H1 (cell line): Measurements from ENCODE around the gene CHD1L. TPM values are rescaled to one million over a fixed set of nuclear protein-coding genes. Genes with fewer than 3 reads are reported as not detected.
A peak's percentile ranks its signal among the peaks of the same experiment; 100 is the strongest.

Experiments used
- CTCF ChIA-PET: fragments of 300-600 bp; sonication (Branson Sonifier 250); formaldehyde crosslinking; loops from one replicate; lab custom pipeline; 2021; ENCODE audit not compliant: partially characterized antibody; lab: Charles Lee
- POLR2A ChIA-PET: fragments of 300-600 bp; sonication (Branson Sonifier 250); formaldehyde crosslinking; loops from one replicate; lab custom pipeline; 2021; ENCODE audit warnings: inconsistent platforms; ENCODE audit not compliant: partially characterized antibody; lab: Charles Lee
- DNase-seq, 2 experiments: peaks; one replicate each; pipeline versions ENCODE4 v3.0.0 to v3.0.0-alpha.2; 2010 to 2022; ENCODE audit warnings: low spot score in 2 of 2, low read depth in 1 of 2, mixed read lengths in 1 of 2
- FAIRE-seq: peaks from 2 replicates; lab custom pipeline; 2011; peaks lifted over from hg19 to GRCh38; lab: Jason Lieb, UNC
- H2AFZ ChIP-seq: 2 replicates; pipeline ENCODE4 v1.8.1; 2012; ENCODE audit warnings: low read length, inconsistent platforms
- H2AK5ac ChIP-seq: 2 replicates; pipeline ENCODE4 v1.6.1; 2013; ENCODE audit warnings: low read depth, low read length
- H2BK120ac ChIP-seq: replicated peaks from 2 replicates; pipeline ENCODE3; 2013; ENCODE audit warnings: low read depth, low read length, inconsistent platforms
- H2BK12ac ChIP-seq: 2 replicates; pipeline ENCODE4 v1.6.1; 2013; ENCODE audit warnings: low read depth, low read length
- H2BK15ac ChIP-seq: 2 replicates; pipeline ENCODE4 v1.6.1; 2013; ENCODE audit warnings: low read length
- H2BK20ac ChIP-seq: 2 replicates; pipeline ENCODE4 v1.6.1; 2013; ENCODE audit warnings: low read length
- H2BK5ac ChIP-seq: 2 replicates; pipeline ENCODE4 v1.6.1; 2013; ENCODE audit warnings: low read depth, low read length
- H3K14ac ChIP-seq: 2 replicates; pipeline ENCODE4 v1.6.1; 2013; ENCODE audit warnings: inconsistent platforms; ENCODE audit not compliant: insufficient read length
- H3K18ac ChIP-seq: 2 replicates; pipeline ENCODE4 v1.6.1; 2013; ENCODE audit warnings: low read length; ENCODE audit errors: extremely low read depth
- H3K23ac ChIP-seq: 2 replicates; pipeline ENCODE4 v1.6.1; 2013; ENCODE audit warnings: inconsistent platforms; ENCODE audit not compliant: insufficient read length
- H3K23me2 ChIP-seq: 2 replicates; pipeline ENCODE4 v1.6.1; 2013; ENCODE audit warnings: low read depth, low read length
- H3K27ac ChIP-seq: 2 replicates; pipeline ENCODE4 v1.6.1; 2011; ENCODE audit warnings: low read depth, low read length, inconsistent platforms
- H3K27me3 ChIP-seq, 4 experiments: replicated peaks in 1 of 4; 1 replicate in 1 of 4; 2 replicates in 3 of 4; pipeline versions ENCODE4 v1.6.1 to v1.8.1; 2011 to 2013; ENCODE audit warnings: low read length in 3 of 4, mild to moderate bottlenecking in 3 of 4, inconsistent platforms in 2 of 4, mixed read lengths in 2 of 4, moderate library complexity in 1 of 4; ENCODE audit not compliant: control insufficient read depth in 3 of 4, insufficient read depth in 3 of 4; ENCODE audit errors: extremely low read depth in 1 of 4
- H3K36me3 ChIP-seq, 4 experiments: 2 replicates each; pipeline versions ENCODE4 v1.6.1 to v1.8.1; 2011 to 2013; ENCODE audit warnings: mild to moderate bottlenecking in 4 of 4, low read length in 3 of 4, moderate library complexity in 2 of 4, control low read depth in 1 of 4, inconsistent platforms in 1 of 4; ENCODE audit not compliant: insufficient read depth in 4 of 4, control insufficient read depth in 2 of 4
- H3K4ac ChIP-seq: replicated peaks from 2 replicates; pipeline ENCODE3; 2013; ENCODE audit warnings: low read length, low read depth, mixed read lengths, inconsistent platforms; ENCODE audit not compliant: insufficient read length
- H3K4me1 ChIP-seq, 4 experiments: replicated peaks in 1 of 4; 1 replicate in 1 of 4; 2 replicates in 3 of 4; pipeline versions ENCODE4 v1.6.1 to v1.8.1; 2011 to 2013; ENCODE audit warnings: low read length in 3 of 4, inconsistent platforms in 2 of 4, mixed read lengths in 1 of 4; ENCODE audit not compliant: insufficient read depth in 4 of 4, control insufficient read depth in 3 of 4
- H3K4me2 ChIP-seq, 2 experiments: 2 replicates each; pipeline versions ENCODE4 v1.6.1 to v1.8.1; 2011 to 2013; ENCODE audit warnings: low read depth in 2 of 2, low read length in 2 of 2, control low read depth in 1 of 2, inconsistent platforms in 1 of 2, mild to moderate bottlenecking in 1 of 2; ENCODE audit not compliant: insufficient read depth in 1 of 2
- H3K4me3 ChIP-seq, 4 experiments: fragments of 200-600, 300-600 bp in 1 of 4; sonication (generic), shearing (Covaris generic), sonication (Bioruptor Twin) in 1 of 4; 2 replicates each; pipeline versions ENCODE4 v1.5.1 to v1.8.1; 2011 to 2016; ENCODE audit warnings: low read length in 4 of 4, low read depth in 3 of 4, control low read depth in 2 of 4, inconsistent platforms in 2 of 4, mild to moderate bottlenecking in 2 of 4, mixed read lengths in 1 of 4, moderate library complexity in 1 of 4; ENCODE audit not compliant: insufficient read depth in 2 of 4; ENCODE audit errors: extremely low read depth in 1 of 4
- H3K56ac ChIP-seq: replicated peaks from 2 replicates; pipeline ENCODE3; 2013; ENCODE audit warnings: low read depth, mild to moderate bottlenecking, mixed read lengths, low read length, inconsistent platforms; ENCODE audit not compliant: insufficient read length
- H3K79me1 ChIP-seq: 2 replicates; pipeline ENCODE4 v1.6.1; 2013; ENCODE audit warnings: low read depth, low read length, control low read depth
- H3K79me2 ChIP-seq, 2 experiments: 2 replicates each; pipeline versions ENCODE4 v1.6.1 to v1.8.1; 2012 to 2013; ENCODE audit warnings: low read length in 2 of 2, mild to moderate bottlenecking in 2 of 2, inconsistent platforms in 1 of 2; ENCODE audit not compliant: insufficient read depth in 2 of 2, control insufficient read depth in 1 of 2
- H3K9ac ChIP-seq, 4 experiments: replicated peaks in 1 of 4; 1 replicate in 1 of 4; 2 replicates in 3 of 4; pipeline versions ENCODE4 v1.6.1 to v1.8.1; 2011 to 2013; ENCODE audit warnings: low read depth in 3 of 4, low read length in 3 of 4, control low read depth in 2 of 4, mild to moderate bottlenecking in 2 of 4, moderate library complexity in 2 of 4, inconsistent platforms in 1 of 4; ENCODE audit errors: extremely low read depth in 1 of 4
- H3K9me3 ChIP-seq, 2 experiments: 2 replicates each; pipeline versions ENCODE4 v1.6.1 to v1.8.1; 2012 to 2013; ENCODE audit warnings: mild to moderate bottlenecking in 2 of 2, moderate library complexity in 2 of 2, control low read depth in 1 of 2, inconsistent platforms in 1 of 2, low read depth in 1 of 2, low read length in 1 of 2, mixed read lengths in 1 of 2; ENCODE audit not compliant: insufficient read depth in 2 of 2
- H4K20me1 ChIP-seq, 2 experiments: replicated peaks in 1 of 2; 2 replicates each; pipeline versions ENCODE3 to v1.8.1; 2011 to 2013; ENCODE audit warnings: inconsistent platforms in 2 of 2, low read length in 2 of 2, mild to moderate bottlenecking in 1 of 2; ENCODE audit not compliant: insufficient read depth in 2 of 2, control insufficient read depth in 1 of 2
- H4K5ac ChIP-seq: 2 replicates; pipeline ENCODE4 v1.6.1; 2013; ENCODE audit warnings: low read length, low read depth, mixed read lengths, inconsistent platforms; ENCODE audit not compliant: insufficient read length
- H4K8ac ChIP-seq: 2 replicates; pipeline ENCODE4 v1.8.0; 2013; ENCODE audit warnings: mild to moderate bottlenecking, moderate library complexity, low read length, inconsistent platforms; ENCODE audit not compliant: insufficient read depth; ENCODE audit errors: extremely low read depth
- H4K91ac ChIP-seq: replicated peaks from 2 replicates; pipeline ENCODE3; 2013; ENCODE audit warnings: low read length, mixed read lengths, inconsistent platforms; ENCODE audit not compliant: insufficient read length
- KDM4A ChIP-seq: IDR thresholded peaks from one replicate; pipeline ENCODE4 v1.7.1; 2012; ENCODE audit warnings: low read depth, mild to moderate bottlenecking, moderate library complexity, low read length, inconsistent platforms; ENCODE audit not compliant: severe bottlenecking
- SAP30 ChIP-seq: fragments of 300-600 bp; sonication (generic); IDR thresholded peaks from 2 replicates; pipeline ENCODE4 v1.7.1; 2012; ENCODE audit warnings: low read length, moderate library complexity, mild to moderate bottlenecking, inconsistent platforms; ENCODE audit not compliant: insufficient read depth, insufficient replicate concordance
- SIN3A ChIP-seq, 2 experiments: IDR thresholded peaks in 1 of 2; conservative IDR thresholded peaks in 1 of 2; 2 replicates each; pipeline ENCODE4 v1.6.1; 2011 to 2012; ENCODE audit warnings: low read length in 2 of 2, improper control_type of control experiment in 1 of 2, low read depth in 1 of 2, mild to moderate bottlenecking in 1 of 2
- SP4 ChIP-seq: IDR thresholded peaks from 2 replicates; pipeline ENCODE4 v1.6.1; 2012; ENCODE audit warnings: low read length, inconsistent platforms
- TAF1 ChIP-seq: IDR thresholded peaks from 2 replicates; pipeline ENCODE4 v1.6.1; 2011; ENCODE audit warnings: mild to moderate bottlenecking, low read depth, low read length
- WGBS, 2 experiments: shearing (Covaris generic) in 1 of 2; methylation state at CpG; one replicate each; pipeline versions ENCODE4 v1.1.6 to v1.1.7; 2013 to 2015; ENCODE audit warnings: low lambda C conversion rate in 2 of 2, mixed read lengths in 2 of 2, inconsistent platforms in 1 of 2, low coverage in 1 of 2, missing lambda C conversion rate in 1 of 2; ENCODE audit not compliant: insufficient replicate concordance in 2 of 2, insufficient coverage in 1 of 2, insufficient read length in 1 of 2; ENCODE audit errors: extremely low coverage in 1 of 2, missing lambda C conversion rate in 1 of 2; 5-methylcytosine and 5-hydroxymethylcytosine counted together
- polyA plus RNA-seq, 7 experiments: library from polyadenylated mRNA; depleted of rRNA in 3 of 7; stranded (reverse) in 5 of 7; unstranded in 2 of 7; fragments of >200 nt in 5 of 7; fragments of 200-250 nt in 2 of 7; gene quantifications; 1 replicate in 5 of 7; 2 replicates in 1 of 7; 4 replicates in 1 of 7; pipeline versions ENCODE4 v1.2.1 to v1.2.3, GENCODE V29; 2011 to 2013; ENCODE audit warnings: missing spikeins in 2 of 7, mixed read lengths in 2 of 7
- total RNA-seq: library from RNA; stranded (reverse); fragmentation: NEBNext Ultra II Directional; extraction: Animal tissue kit (Norgen Biotek cat#: 25700); gene quantifications from 2 replicates; pipeline ENCODE4 v1.2.1, GENCODE V29; 2021
- TF ChIP-seq, protein P1 (sequence below), 3 experiments: IDR thresholded peaks; 1 replicate in 2 of 3; 2 replicates in 1 of 3; pipeline versions ENCODE4 v1.5.1 to v1.6.1; 2011; ENCODE audit warnings: low read length in 3 of 3, mild to moderate bottlenecking in 3 of 3, inconsistent platforms in 2 of 3, low read depth in 1 of 3, moderate library complexity in 1 of 3; ENCODE audit not compliant: insufficient read depth in 1 of 3; ENCODE audit errors: control extremely low read depth in 1 of 3

Gene CHD1L
- total and polyA plus RNA-seq, 2 of the 8 experiments (the other 6 are each of a cell fraction or from before 2014, with no cell fraction given), result 20.2 to 51.2 TPM

DNA sequence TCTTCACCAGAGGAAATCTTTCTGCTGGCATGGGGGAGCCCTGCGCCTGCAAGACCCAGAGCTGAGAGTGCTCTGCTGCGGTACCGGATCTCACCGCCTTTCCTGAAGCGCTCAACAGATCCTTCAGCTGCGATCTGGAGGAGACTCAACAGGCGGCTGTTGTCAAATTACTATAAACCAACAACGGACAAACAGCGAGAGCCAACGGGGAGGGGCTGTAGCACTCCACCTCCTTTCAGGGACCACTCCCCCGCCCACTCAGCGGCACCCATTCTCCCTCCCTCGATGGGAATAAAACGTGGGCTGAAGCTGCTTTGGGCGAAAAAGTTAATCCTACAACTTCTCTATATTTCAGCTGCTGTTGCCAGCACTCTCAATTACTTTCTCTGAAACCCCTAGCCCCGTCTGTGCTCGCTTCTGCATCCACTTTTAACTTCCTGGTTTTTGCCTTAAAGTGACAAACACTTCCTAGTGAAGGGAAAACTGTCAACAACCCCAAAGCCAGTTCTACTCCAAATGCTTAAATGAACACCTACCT, 17.2 kb upstream of the CHD1L start, which contains the start of gene FMO5:
Gene FMO5 (minus strand): TSS at position 147 of the 538 bp plus-strand sequence. CDS start 310 bp downstream, outside the sequence.
- H4K8ac ChIP-seq, result no peak within 1 kb of the TSS
- TF ChIP-seq SIN3A (conservative IDR thresholded peaks at IDR 0.05 in 1 of 2, IDR thresholded peaks at IDR 0.05 in 1 of 2; ENCODE audit: low read depth in 1 of 2, low read length in 2 of 2) (peak in 1 of 2 experiments; percentile 62; a peak in 1 of 4 replicates), SP4 (no peak; the same call in 1 of the 2 replicates), KDM4A (peak; percentile 46), SAP30 (peak; percentile 78), TAF1 (peak; percentile 21; the same call in 1 of the 2 replicates)
- TF ChIP-seq, protein P1, sequence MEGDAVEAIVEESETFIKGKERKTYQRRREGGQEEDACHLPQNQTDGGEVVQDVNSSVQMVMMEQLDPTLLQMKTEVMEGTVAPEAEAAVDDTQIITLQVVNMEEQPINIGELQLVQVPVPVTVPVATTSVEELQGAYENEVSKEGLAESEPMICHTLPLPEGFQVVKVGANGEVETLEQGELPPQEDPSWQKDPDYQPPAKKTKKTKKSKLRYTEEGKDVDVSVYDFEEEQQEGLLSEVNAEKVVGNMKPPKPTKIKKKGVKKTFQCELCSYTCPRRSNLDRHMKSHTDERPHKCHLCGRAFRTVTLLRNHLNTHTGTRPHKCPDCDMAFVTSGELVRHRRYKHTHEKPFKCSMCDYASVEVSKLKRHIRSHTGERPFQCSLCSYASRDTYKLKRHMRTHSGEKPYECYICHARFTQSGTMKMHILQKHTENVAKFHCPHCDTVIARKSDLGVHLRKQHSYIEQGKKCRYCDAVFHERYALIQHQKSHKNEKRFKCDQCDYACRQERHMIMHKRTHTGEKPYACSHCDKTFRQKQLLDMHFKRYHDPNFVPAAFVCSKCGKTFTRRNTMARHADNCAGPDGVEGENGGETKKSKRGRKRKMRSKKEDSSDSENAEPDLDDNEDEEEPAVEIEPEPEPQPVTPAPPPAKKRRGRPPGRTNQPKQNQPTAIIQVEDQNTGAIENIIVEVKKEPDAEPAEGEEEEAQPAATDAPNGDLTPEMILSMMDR (IDR thresholded peaks at IDR 0.05; ENCODE audit: control extremely low read depth in 1 of 3, insufficient read depth in 1 of 3, low read depth in 1 of 3, low read length in 3 of 3), result peak in 1 of 3 experiments; percentile 12; a peak in 1 of 4 replicates
- TF ChIP-seq, all 59 proteins: peak for 5
- H2BK5ac ChIP-seq, result no peak within 1 kb of the TSS
- WGBS, 2 experiments, result 1% methylated on average over 17 of the region's 17 CpGs; no CpG with 5 or more reads in 1 of the 2 experiments
- no peak within 1 kb of the TSS for H3K27ac ChIP-seq
- peak; percentile 44 to 65 for DNase-seq
- no peak within 1 kb of the TSS for H3K56ac ChIP-seq
- no peak within 1 kb of the TSS for H4K5ac ChIP-seq
- peaks cover 7% of the 10 kb centered on the region; the same call in 1 of the 2 replicates for H3K23me2 ChIP-seq
- H3K4me2 ChIP-seq, result peak within 1 kb of the TSS; percentile 85 to 95
- H2BK120ac ChIP-seq, result no peak within 1 kb of the TSS
- H2BK20ac ChIP-seq, result no peak within 1 kb of the TSS
- H3K79me2 ChIP-seq, result no peaks in the 10 kb centered on the region
- CTCF ChIA-PET, result interaction anchor here (0.8 to 2.1 kb wide), 5 partner anchors 9 to 82 kb away, joined by 3 to 9 read pairs (median 4); no protein-coding TSS in a partner anchor
- no peak within 1 kb of the TSS for H4K91ac ChIP-seq
- H3K9ac ChIP-seq, result peak within 1 kb of the TSS in 3 of 4 experiments; percentile 6 to 18 (median 13); a peak in 3 of 7 replicates
- H3K14ac ChIP-seq, result no peak within 1 kb of the TSS
- H3K36me3 ChIP-seq, result no peaks in the 10 kb centered on the region
- no peaks in the 10 kb centered on the region for H3K79me1 ChIP-seq
- H3K18ac ChIP-seq, result no peak within 1 kb of the TSS; the same call in 1 of the 2 replicates
- H3K27me3 ChIP-seq, result peaks cover 0 to 3% (median 0%) of the 10 kb centered on the region in 4 experiments; a peak in 2 of 7 replicates
- peak within 1 kb of the TSS; percentile 55 to 82 (median 76) for H3K4me3 ChIP-seq
- no peak within 1 kb of the TSS for H3K23ac ChIP-seq
- FAIRE-seq, result peak; percentile 73
- no peaks in the 10 kb centered on the region for H4K20me1 ChIP-seq
- no peak within 1 kb of the TSS for H3K4ac ChIP-seq
- peaks cover 0 to 6% (median 4%) of the 10 kb centered on the region in 4 experiments; a peak in 4 of 7 replicates for H3K4me1 ChIP-seq
- H2BK12ac ChIP-seq, result no peak within 1 kb of the TSS
- H2AFZ ChIP-seq, result peak within 1 kb of the TSS; percentile 93
- POLR2A ChIA-PET, result interaction anchor here (0.8 to 4.7 kb wide), 2 partner anchors 17 to 141 kb away, joined by 4 to 19 read pairs; no protein-coding TSS in a partner anchor
- H2AK5ac ChIP-seq, result no peak within 1 kb of the TSS
- no peaks in the 10 kb centered on the region for H3K9me3 ChIP-seq
- H2BK15ac ChIP-seq, result no peak within 1 kb of the TSS
